Fibroblast of peridontal ligament (primary cell): ENCODE data around the gene ARX.

Source experiments
- DNase-seq: peaks from one replicate; pipeline ENCODE4 v3.0.0-alpha.2; 2010; ENCODE audit errors: extremely low read depth

The ARX gene

DNA sequence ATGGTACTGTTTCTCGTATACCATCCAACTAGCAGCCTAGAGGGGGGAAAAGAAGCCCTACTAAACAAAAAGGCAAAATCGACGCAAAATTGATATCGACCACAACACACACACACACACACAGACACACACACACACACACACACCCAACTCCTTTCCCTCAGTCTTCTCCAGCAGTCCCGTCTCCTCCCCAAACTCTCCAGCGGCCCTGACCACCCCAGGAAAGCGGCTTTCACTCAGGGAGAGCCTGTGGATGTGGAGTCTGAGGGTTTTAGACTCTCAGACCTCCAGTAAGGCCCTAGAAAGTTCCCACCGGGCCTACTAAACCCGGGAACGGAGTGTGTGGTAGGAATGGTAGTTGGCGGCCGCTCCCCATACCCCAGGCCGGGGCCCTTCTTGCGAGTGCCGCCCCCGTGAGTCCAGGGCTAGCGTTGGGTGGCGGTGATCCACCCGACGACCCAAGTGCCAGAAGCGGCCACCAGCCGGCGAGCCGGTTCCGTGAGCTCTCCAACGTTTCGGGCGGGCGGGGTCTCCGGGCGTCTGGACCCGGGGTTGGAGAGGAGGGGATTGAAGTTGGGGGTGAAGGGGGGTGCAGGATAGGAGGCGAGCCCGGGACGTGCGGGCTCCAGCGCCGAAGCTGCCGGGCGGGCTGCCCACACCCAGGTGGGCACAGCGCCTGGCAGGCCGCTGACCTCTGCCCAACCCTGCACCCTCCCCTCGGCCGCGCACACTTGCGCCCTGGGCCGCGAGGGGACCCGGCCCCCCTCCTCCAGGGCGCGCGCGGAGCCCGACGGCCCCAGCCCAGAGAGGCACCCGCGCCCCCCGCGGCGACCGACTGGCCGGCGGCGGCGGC, 13.7 kb downstream of the ARX start:
- DNase-seq: no peak

- DNase-seq: no peak
Observed at GRCh38 chrX:24999511-24999910, 16.3 kb downstream of the ARX start.

GRCh38 chrX:24996096-24996709, 19.6 kb downstream of the ARX start:
- no peak for DNase-seq

DNA sequence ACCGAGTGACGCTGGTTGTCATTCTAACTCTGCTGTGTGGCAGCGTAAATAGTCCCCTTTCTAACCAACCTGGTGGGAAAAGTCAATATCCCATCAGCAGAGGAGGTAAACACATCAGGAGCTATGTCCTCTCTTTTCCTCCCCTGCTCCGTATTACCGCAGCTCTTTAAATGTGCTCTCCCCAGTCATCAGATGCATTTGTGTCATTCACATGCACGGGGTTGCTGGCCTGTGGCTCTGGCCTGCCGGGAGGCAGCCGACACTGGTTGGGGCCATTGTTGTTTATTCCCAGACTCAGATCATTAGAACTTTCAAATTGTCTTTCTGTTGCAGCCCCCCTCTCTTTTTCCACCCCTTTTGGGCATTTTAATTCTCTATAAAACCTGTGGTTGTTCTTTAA, 21.9 kb downstream of the ARX start:
- no peak for DNase-seq

- DNase-seq: no peak
Observed at GRCh38 chrX:24990535-24990934, 25.2 kb downstream of the ARX start.

DNA sequence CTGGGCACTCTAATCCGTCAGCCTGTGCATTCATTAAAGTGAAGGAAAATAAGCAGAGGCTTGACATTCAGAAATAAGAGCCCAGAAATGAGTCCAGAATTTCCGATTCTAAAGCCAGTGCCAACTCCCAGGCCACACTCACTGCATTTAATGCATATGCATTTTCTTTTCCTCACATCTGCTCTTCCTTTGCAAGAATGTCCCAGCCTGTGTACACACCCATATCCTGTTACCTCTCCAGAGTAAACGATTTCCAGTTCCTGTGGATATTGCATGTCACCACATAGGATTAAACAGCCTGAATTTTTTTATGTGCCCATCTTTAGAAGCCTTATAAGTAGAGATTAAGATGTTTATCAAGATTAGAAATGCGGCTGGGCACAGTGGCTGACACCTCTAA, 27.5 kb downstream of the ARX start:
- peak; percentile 11 for DNase-seq

GRCh38 chrX:24987731-24988130, 28.0 kb downstream of the ARX start:
- no peak for DNase-seq

- DNase-seq: no peak
Observed at GRCh38 chrX:24985120-24985519, 30.6 kb downstream of the ARX start.

DNA sequence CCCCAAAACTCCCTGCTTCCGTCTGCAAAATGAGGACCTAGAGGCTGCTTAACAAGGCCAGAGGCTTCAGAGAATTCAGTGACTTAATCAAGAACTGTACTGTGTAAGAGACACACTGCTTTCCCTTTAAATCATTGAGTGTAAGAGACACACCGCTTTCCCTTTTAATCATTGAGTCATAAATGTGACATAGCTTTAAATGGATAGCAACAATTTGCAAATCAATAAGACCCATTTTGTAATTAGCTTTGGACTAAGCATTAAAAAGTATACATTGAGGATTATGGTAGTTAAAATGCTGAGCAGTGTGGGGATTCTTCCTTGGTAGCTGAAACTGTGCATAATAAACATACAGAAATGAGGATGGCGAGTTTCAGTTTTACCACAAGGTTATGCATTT, 31.8 kb downstream of the ARX start:
- no peak for DNase-seq

DNA sequence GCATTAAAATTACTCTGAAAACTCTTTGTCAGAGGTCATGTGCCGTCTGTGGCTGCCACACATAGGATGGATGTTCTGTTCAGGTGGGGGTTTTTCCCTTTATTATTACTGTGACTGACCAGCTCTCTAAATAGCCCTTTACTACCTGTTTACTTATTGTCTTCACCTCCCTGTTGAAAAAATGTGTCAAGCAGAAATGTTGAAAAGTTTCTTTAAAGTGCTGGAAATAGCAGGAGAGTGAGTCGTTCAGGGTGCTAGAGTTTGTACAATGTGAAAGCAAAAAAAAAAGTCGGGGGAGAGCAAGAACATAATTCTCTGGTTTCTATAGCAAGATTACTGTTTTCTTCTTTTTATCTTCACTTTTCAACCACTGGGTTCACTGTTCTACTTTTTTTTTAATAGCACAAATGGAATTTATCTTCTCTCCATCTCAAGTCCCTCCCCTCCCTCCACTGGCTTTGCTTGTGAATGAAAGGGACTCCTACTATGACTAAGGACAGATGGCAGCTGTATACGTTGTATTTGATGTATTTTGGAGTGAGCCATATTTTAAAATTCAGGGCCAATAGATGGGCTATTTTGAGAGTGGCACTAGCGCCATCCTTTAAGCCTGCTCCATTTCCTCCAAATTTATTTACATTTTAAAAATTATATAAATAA, 33.3 kb downstream of the ARX start:
- DNase-seq: no peak

GRCh38 chrX:24981030-24981429, 34.7 kb downstream of the ARX start:
- DNase-seq: no peak

DNA sequence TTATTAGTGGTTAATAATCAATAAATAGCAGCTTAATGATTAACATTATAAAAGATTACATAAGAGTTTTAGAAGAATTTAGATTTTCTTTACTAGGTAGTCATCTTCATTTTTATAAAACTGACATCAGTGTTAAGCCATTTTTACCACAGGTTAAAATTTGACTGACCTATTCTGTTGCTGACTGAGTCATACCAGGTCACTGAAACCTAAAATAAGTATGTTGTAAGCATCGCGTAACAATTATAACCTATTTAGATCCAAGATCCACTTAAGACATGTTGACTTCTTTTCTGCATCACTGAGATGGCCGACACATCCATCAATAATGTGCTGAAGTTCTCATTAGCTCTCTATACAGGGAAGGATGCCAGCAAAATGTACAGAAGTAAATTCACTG, 36.7 kb downstream of the ARX start:
- DNase-seq: no peak

- DNase-seq: no peak
Observed at GRCh38 chrX:24969812-24970211, 46.0 kb downstream of the ARX start.

DNA sequence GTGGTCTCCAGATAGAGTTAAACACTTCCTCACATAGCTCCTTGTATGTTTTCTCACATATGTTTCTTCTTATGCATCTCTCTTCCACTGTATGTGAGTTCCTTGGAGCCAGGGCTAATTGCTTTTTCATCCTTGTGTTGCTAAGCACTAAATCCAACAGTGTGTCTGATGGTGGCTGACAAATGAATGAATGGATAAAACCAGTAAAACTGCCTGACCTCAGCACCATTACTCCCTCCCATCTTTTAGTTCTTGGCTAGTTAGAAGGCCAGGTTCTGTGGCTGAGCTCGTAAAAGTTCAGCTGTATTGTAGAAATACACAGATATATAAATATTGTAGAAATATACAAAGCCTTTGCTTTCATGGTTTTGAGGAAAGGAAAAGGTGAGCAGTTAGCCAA, 50.4 kb downstream of the ARX start:
- DNase-seq: no peak

DNA sequence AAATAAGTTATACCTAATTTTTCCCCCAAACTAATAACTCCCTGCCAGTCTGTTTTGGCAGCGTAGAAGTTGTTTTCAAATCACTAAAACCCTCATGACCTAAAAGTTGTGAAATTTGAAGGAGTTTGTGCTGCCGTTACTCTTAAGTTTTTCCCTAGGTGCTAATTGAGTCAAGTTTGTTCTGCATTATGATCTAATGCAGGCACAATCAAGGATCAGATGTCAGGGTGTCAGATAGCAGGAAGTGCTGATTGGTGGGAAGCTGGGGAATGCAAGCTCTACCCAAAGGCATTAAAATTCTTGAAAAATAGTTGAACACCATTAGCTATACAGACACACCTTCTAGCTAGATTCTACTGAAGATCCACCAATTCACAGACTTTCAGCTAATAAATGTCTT, 51.9 kb downstream of the ARX start:
- no peak for DNase-seq

DNA sequence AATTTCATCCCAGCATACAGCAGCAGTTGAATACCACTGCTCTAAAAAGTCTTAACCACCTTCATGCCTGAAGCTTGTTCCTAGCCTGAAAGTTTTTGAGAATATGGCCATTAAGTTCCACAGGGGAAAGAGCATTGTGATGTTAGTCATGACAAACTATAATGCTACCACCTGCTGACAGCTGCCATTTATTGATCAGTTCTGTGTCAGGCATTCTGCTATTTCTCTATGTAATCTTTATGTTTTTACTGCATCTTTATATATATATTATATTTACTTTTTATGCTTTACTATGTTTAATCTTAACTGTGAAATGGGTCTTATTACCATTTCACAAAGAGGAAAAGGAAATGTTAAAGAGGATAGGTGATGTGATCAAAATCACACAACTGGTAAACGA, 54.0 kb downstream of the ARX start:
- no peak for DNase-seq

- peak; percentile 10 for DNase-seq
Observed at GRCh38 chrX:24956828-24957227, 58.9 kb downstream of the ARX start.

DNA sequence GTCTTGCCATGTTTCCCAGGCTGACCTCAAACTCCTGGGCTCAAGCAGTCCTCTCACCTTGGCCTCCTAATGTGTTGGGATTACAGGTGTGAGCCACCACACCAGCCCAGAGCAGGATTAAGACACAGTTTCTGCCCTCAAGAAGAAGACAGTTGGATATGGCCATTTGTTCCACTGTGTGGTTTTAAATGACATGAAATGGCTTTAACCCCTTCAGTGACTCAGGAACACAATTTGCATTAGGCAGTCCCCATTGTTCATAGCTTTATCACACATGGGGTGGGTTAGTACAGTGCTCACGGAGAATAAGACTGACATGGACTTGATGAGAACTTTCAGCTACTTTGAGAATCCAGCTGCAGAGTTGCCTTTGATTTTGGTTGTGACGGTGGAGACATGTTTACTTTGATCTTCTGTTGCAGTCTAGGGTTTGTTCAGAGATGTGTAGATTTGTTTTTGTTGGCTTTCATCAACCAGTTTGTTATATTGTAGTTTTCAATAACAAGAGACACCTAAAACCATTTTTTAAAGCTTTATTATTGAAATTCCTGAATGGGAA, 60.3 kb downstream of the ARX start:
- no peak for DNase-seq

DNA sequence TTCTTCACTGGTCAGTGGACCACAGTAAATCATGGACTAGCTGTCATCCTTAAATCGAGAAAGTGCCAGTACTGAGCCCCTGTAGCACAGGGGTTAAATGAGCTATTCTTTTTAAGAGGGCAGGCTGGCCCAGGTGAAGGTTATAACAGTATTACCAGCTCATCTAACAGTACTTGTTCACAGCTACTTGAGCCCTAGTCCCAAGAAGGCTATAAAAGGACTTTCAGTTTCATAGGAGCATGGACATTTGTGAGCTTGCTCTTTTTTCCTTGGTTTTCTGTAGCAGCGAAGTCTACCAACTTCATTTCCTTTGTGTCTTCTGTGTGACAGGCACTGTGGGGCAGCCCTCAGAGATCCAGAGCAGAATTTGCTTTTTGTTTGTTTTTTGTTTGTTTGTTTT, 61.0 kb downstream of the ARX start:
- DNase-seq: no peak
